IMR-90 (cell line): Measurements from ENCODE around the gene KEAP1. TPM values are rescaled to one million over a fixed set of nuclear protein-coding genes. Genes with fewer than 3 reads are reported as not detected.
"Not testable (repeated sequence)": the region's sequence is repeated elsewhere in the genome, so short reads cannot be mapped to it uniquely, and the experiment has no call there.

Experiments
- ATAC-seq: fragments of 200-7000 bp; cut with Tn5 transposase; 2 replicates; pipeline ENCODE4 v1.9.1; 2020; ENCODE audit warnings: low read depth, mild to moderate bottlenecking, moderate library complexity
- BruUV-seq: library from RNA; stranded (reverse); fragments of 400-500 nt; replicated peaks from 2 replicates; lab custom pipeline; 2021; lab: Mats Ljungman, UMichigan
- CTCF ChIA-PET: fragments of 300-600 bp; formaldehyde crosslinking; extraction: SDS; loops from one replicate; lab custom pipeline; 2021; ENCODE audit warnings: antibody characterized with exemption; lab: Yijun Ruan, JAX
- POLR2A ChIA-PET: fragments of 300-600 bp; sonication (Branson Sonifier 250); formaldehyde crosslinking; loops from one replicate; lab custom pipeline; 2022; ENCODE audit warnings: antibody characterized with exemption; ENCODE audit not compliant: unreplicated experiment; lab: Charles Lee
- DNase-seq: peaks from one replicate; pipeline ENCODE4 v3.0.0; 2013
- H2AFZ ChIP-seq: replicated peaks from 2 replicates; pipeline ENCODE3; 2013; ENCODE audit warnings: low read length, mild to moderate bottlenecking; ENCODE audit not compliant: poor library complexity
- H2AK5ac ChIP-seq: 2 replicates; pipeline ENCODE4 v1.6.1; 2013; ENCODE audit warnings: low read depth, low read length, inconsistent platforms
- H2AK9ac ChIP-seq: replicated peaks from 2 replicates; pipeline ENCODE3; 2013; ENCODE audit warnings: mild to moderate bottlenecking, low read depth, low read length, moderate library complexity; ENCODE audit not compliant: poor library complexity
- H2BK120ac ChIP-seq: 2 replicates; pipeline ENCODE4 v1.6.1; 2013; ENCODE audit warnings: low read depth, low read length, inconsistent platforms
- H2BK15ac ChIP-seq: 3 replicates; pipeline ENCODE4 v1.6.1; 2013; ENCODE audit warnings: low read depth, low read length, inconsistent platforms
- H2BK20ac ChIP-seq: 2 replicates; pipeline ENCODE4 v1.6.1; 2013; ENCODE audit warnings: low read depth, mild to moderate bottlenecking, inconsistent platforms, low read length, moderate library complexity
- H2BK5ac ChIP-seq: 2 replicates; pipeline ENCODE4 v1.6.1; 2013; ENCODE audit warnings: mild to moderate bottlenecking, low read depth, low read length, inconsistent platforms; ENCODE audit not compliant: poor library complexity, severe bottlenecking
- H3K14ac ChIP-seq: replicated peaks from 2 replicates; pipeline ENCODE4 v1.6.1; 2013; ENCODE audit warnings: low read depth, low read length, inconsistent platforms
- H3K18ac ChIP-seq: 2 replicates; pipeline ENCODE4 v1.6.1; 2013; ENCODE audit warnings: low read depth, low read length, control low read depth
- H3K23ac ChIP-seq: 2 replicates; pipeline ENCODE4 v1.6.1; 2013; ENCODE audit warnings: low read depth, low read length, inconsistent platforms
- H3K27ac ChIP-seq: 2 replicates; pipeline ENCODE4 v1.5.1; 2013; ENCODE audit warnings: mild to moderate bottlenecking, control low read depth, low read length; ENCODE audit not compliant: insufficient read depth
- H3K27me3 ChIP-seq: 2 replicates; pipeline ENCODE4 v1.6.1; 2013; ENCODE audit warnings: low read length; ENCODE audit not compliant: control insufficient read depth, insufficient read depth
- H3K36me3 ChIP-seq: 2 replicates; pipeline ENCODE4 v1.6.1; 2013; ENCODE audit warnings: low read length, mixed read lengths; ENCODE audit not compliant: control insufficient read depth, insufficient read depth
- H3K4ac ChIP-seq: 2 replicates; pipeline ENCODE4 v1.6.1; 2013; ENCODE audit warnings: low read depth, low read length, inconsistent platforms
- H3K4me1 ChIP-seq: 2 replicates; pipeline ENCODE4 v1.6.1; 2013; ENCODE audit warnings: low read length, mixed read lengths; ENCODE audit not compliant: control insufficient read depth, insufficient read depth
- H3K4me2 ChIP-seq: 2 replicates; pipeline ENCODE4 v1.6.1; 2013; ENCODE audit warnings: low read depth, mild to moderate bottlenecking, control low read depth, low read length, moderate library complexity
- H3K4me3 ChIP-seq: 2 replicates; pipeline ENCODE4 v1.5.1; 2013; ENCODE audit warnings: low read depth, mild to moderate bottlenecking, control low read depth, low read length, moderate library complexity; ENCODE audit not compliant: insufficient read depth
- H3K56ac ChIP-seq: 2 replicates; pipeline ENCODE4 v1.6.1; 2013; ENCODE audit warnings: low read length, inconsistent platforms; ENCODE audit not compliant: insufficient read depth; ENCODE audit errors: extremely low read depth
- H3K79me1 ChIP-seq, 2 experiments: 2 replicates each; pipeline ENCODE4 v1.6.1; 2013; ENCODE audit warnings: low read length in 2 of 2, inconsistent platforms in 1 of 2, low read depth in 1 of 2
- H3K9ac ChIP-seq: 2 replicates; pipeline ENCODE4 v1.6.1; 2013; ENCODE audit warnings: low read depth, low read length, control low read depth
- H3K9me1 ChIP-seq: 2 replicates; pipeline ENCODE4 v1.6.1; 2013; ENCODE audit warnings: low read length, inconsistent platforms; ENCODE audit not compliant: insufficient read depth
- H3K9me3 ChIP-seq: 2 replicates; pipeline ENCODE4 v1.6.1; 2013; ENCODE audit warnings: low read length; ENCODE audit not compliant: control insufficient read depth, insufficient read depth
- H4K20me1 ChIP-seq: 2 replicates; pipeline ENCODE4 v1.6.1; 2013; ENCODE audit warnings: low read length, inconsistent platforms; ENCODE audit not compliant: insufficient read depth
- H4K5ac ChIP-seq: 2 replicates; pipeline ENCODE4 v1.6.1; 2013; ENCODE audit warnings: mild to moderate bottlenecking, low read depth, low read length, control low read depth
- H4K8ac ChIP-seq, 2 experiments: 2 replicates each; pipeline ENCODE4 v1.6.1; 2013; ENCODE audit warnings: low read depth in 2 of 2, low read length in 2 of 2, control low read depth in 1 of 2, inconsistent platforms in 1 of 2
- H4K91ac ChIP-seq: 2 replicates; pipeline ENCODE4 v1.6.1; 2013; ENCODE audit warnings: low read depth, low read length, inconsistent platforms; ENCODE audit not compliant: insufficient read depth
- CTCF ChIP-seq: conservative IDR thresholded peaks from 2 replicates; pipeline ENCODE4 v1.5.1; 2012; ENCODE audit warnings: mild to moderate bottlenecking, low read depth, low read length, improper control_type of control experiment
- NFE2L2 ChIP-seq: fragments of 150-350 bp; IDR thresholded peaks from 2 replicates; pipeline ENCODE4 v1.6.1; 2016; ENCODE audit warnings: low read depth, mild to moderate bottlenecking, low read length
- RAD21 ChIP-seq: IDR thresholded peaks from 2 replicates; pipeline ENCODE4 v1.6.1; 2012; ENCODE audit warnings: low read length, improper control_type of control experiment
- RFX5 ChIP-seq: IDR thresholded peaks from 2 replicates; pipeline ENCODE4 v1.8.0; 2012; ENCODE audit warnings: low read depth, mild to moderate bottlenecking, low read length, moderate library complexity
- SMC3 ChIP-seq: fragments of 150-350 bp; IDR thresholded peaks from 2 replicates; pipeline ENCODE4 v1.6.1; 2016; ENCODE audit warnings: low read depth, mild to moderate bottlenecking, antibody characterized with exemption, low read length, moderate library complexity
- WGBS, 2 experiments: methylation state at CpG; one replicate each; pipeline versions ENCODE4 v1.1.5 to v1.1.7; 2013; ENCODE audit warnings: missing lambda C conversion rate in 2 of 2; ENCODE audit not compliant: insufficient read length in 1 of 2; ENCODE audit errors: extremely low coverage in 2 of 2; 5-methylcytosine and 5-hydroxymethylcytosine counted together
- dilution Hi-C: fragments of 300-500 bp; cut with HindIII; formaldehyde crosslinking; loops from one replicate; pipeline ENCODE4 v1.14.3; 2018; ENCODE audit warnings: low sequenced_read_pairs; ENCODE audit not compliant: unreplicated experiment
- in situ Hi-C: fragments of 300-500 bp; cut with MboI; formaldehyde crosslinking; loops from 3 replicates; pipeline ENCODE4 v1.14.3; 2019; ENCODE audit warnings: low sequenced_read_pairs, inconsistent platforms, mixed read lengths
- intact Hi-C: fragments of 100-400 bp; cut with micrococcal nuclease; formaldehyde crosslinking; loops from 2 replicates; pipeline ENCODE4 v1.10.0; 2022
- polyA plus RNA-seq, 3 experiments: library from polyadenylated mRNA; depleted of rRNA; stranded (reverse); fragments of >200 nt; gene quantifications; 2 replicates each; pipeline ENCODE4 v1.2.3, GENCODE V29; 2012; ENCODE audit warnings: low replicate concordance in 1 of 3
- total RNA-seq: library from RNA; depleted of rRNA; stranded (reverse); fragments of >200 nt; gene quantifications from 2 replicates; pipeline ENCODE4 v1.2.3, GENCODE V29; 2012

Gene KEAP1
- total and polyA plus RNA-seq, 2 of the 4 experiments (the other 2 are of a cell fraction), result 63.4 to 81.6 TPM

GRCh38 chr19:10551698-10552301 lies 48.6 kb upstream of the KEAP1 start:
- TF ChIP-seq NFE2L2, result no peak
- TF ChIP-seq RAD21, result peak; percentile 29; the same call in 1 of the 2 replicates
- peak; percentile 25; the same call in 1 of the 2 replicates for TF ChIP-seq CTCF
- no peak for TF ChIP-seq RFX5
- TF ChIP-seq SMC3, result 0 out of 2 replicates have a peak, but pooled peaks have one; percentile 18
- Histone ChIP-seq H4K91ac (no peak overlapping the region), H2BK15ac (no peak overlapping the region), H2BK20ac (no peak overlapping the region), H3K4ac (no peak overlapping the region), H3K14ac (no peak overlapping the region), H2AK9ac (no peak overlapping the region), H4K5ac (no peak overlapping the region), H3K23ac (no peak overlapping the region), H3K9ac (no peak overlapping the region), H2AK5ac (no peak overlapping the region), H3K56ac (no peak overlapping the region), H2BK5ac (no peak overlapping the region), H3K4me1 (no peaks in the 10 kb centered on the region), H4K8ac (no peak overlapping the region), H2BK120ac (no peak overlapping the region), H3K36me3 (peaks cover 67% of the 10 kb centered on the region), H3K4me2 (no peak overlapping the region), H3K27ac (no peak overlapping the region), H3K27me3 (no peaks in the 10 kb centered on the region), H3K79me1 (peaks cover 8 to 19% of the 10 kb centered on the region in 2 experiments; a peak in 2 of 4 replicates), H3K4me3 (no peak overlapping the region), H3K9me3 (no peaks in the 10 kb centered on the region), H4K20me1 (peaks cover 8% of the 10 kb centered on the region; the same call in 1 of the 2 replicates), H3K9me1 (no peaks in the 10 kb centered on the region), H3K18ac (no peak overlapping the region), H2AFZ (no peak overlapping the region)
- ChIA-PET CTCF (no interaction called here), POLR2A (interaction anchor here (0.6 kb wide), 1 partner anchor 59 kb away, joined by 3 read pairs; no protein-coding TSS in a partner anchor)
- WGBS, 2 experiments, result no CpG with 5 or more reads among the region's 12 CpGs
- dilution Hi-C loops (no loop called here), intact Hi-C loops (no loop called here), in situ Hi-C loops (no loop called here)
- BruUV-seq, result no TSS peak
- ATAC-seq (0 out of 2 replicates have a peak, but pooled peaks have one; percentile 22), DNase-seq (no peak)

GRCh38 chr19:10551006-10551405 lies 47.9 kb upstream of the KEAP1 start:
- H2BK120ac ChIP-seq, H2AK5ac ChIP-seq, H3K18ac ChIP-seq, H3K9ac ChIP-seq, H4K8ac ChIP-seq, H3K4me1 ChIP-seq, H4K91ac ChIP-seq, H2BK5ac ChIP-seq, ATAC-seq, CTCF ChIA-PET, H3K4me2 ChIP-seq, H4K5ac ChIP-seq, dilution Hi-C loops, H3K4me3 ChIP-seq, H2BK20ac ChIP-seq, H3K23ac ChIP-seq, H3K14ac ChIP-seq, H3K56ac ChIP-seq, H2AK9ac ChIP-seq, H2AFZ ChIP-seq, DNase-seq, in situ Hi-C loops, BruUV-seq, H3K27ac ChIP-seq, H3K9me1 ChIP-seq, intact Hi-C loops, H3K9me3 ChIP-seq, H2BK15ac ChIP-seq, H3K27me3 ChIP-seq, H3K4ac ChIP-seq, H4K20me1 ChIP-seq: not testable (repeated sequence)
- peaks cover 69% of the 10 kb centered on the region for H3K36me3 ChIP-seq
- POLR2A ChIA-PET, result interaction anchor here (0.6 kb wide), 1 partner anchor 58 kb away, joined by 3 read pairs; no protein-coding TSS in a partner anchor
- no CpG with 5 or more reads among the region's 9 CpGs for WGBS, 2 experiments
- peaks cover 8 to 26% of the 10 kb centered on the region in 2 experiments; a peak in 3 of 4 replicates for H3K79me1 ChIP-seq
